Body of pancreas (tissue), 4 donors: ENCODE results near the gene PFDN6. TPM values are rescaled to one million over a fixed set of nuclear protein-coding genes. Genes with fewer than 3 reads are reported as not detected.
"Not testable (repeated sequence)": the region's sequence is repeated elsewhere in the genome, so short reads cannot be mapped to it uniquely, and the experiment has no call there.

Experiments used
- ATAC-seq: fragments of 150-250 bp; one replicate; pipeline ENCODE4 v1.9.1; 2016
- DNase-seq, 4 donors: peaks; one replicate each; pipeline ENCODE4 v3.0.0-alpha.2; 2019
- H3K27ac ChIP-seq, 4 donors: fragments of 200-600 bp; sonication (generic); 1 replicate in 3 of 4; 2 replicates in 1 of 4; pipeline versions ENCODE4 v1.5.1 to v1.6.1; 2016 to 2019; ENCODE audit warnings: mild to moderate bottlenecking in 1 of 4, mixed read lengths in 1 of 4, moderate library complexity in 1 of 4
- H3K27me3 ChIP-seq, 2 donors: fragments of 200-600 bp; sonication (generic); one replicate each; pipeline ENCODE4 v1.6.0; 2016; ENCODE audit warnings: mild to moderate bottlenecking in 1 of 2
- H3K36me3 ChIP-seq, 2 donors: fragments of 200-600 bp; sonication (generic); replicated peaks in 1 of 2; 2 replicates each; pipeline ENCODE4 v1.5.1; 2016; ENCODE audit warnings: low read depth in 2 of 2; ENCODE audit not compliant: insufficient read depth in 1 of 2
- H3K4me1 ChIP-seq: fragments of 200-600 bp; sonication (generic); one replicate; pipeline ENCODE4 v1.6.0; 2016
- H3K4me3 ChIP-seq, 2 donors: fragments of 200-600 bp; sonication (generic); 1 replicate in 1 of 2; 2 replicates in 1 of 2; pipeline ENCODE4 v1.5.1; 2016 to 2019
- H3K9me3 ChIP-seq, 3 donors: fragments of 200-600 bp; sonication (generic); 1 replicate in 2 of 3; 2 replicates in 1 of 3; pipeline ENCODE4 v1.5.1; 2016
- CTCF ChIP-seq, 7 experiments: fragments of 450-650 bp in 4 of 7; fragments of 200-600 bp in 3 of 7; sonication (generic) in 3 of 7; IDR thresholded peaks; one replicate each; pipeline ENCODE4 v1.5.1; 2016 to 2019; ENCODE audit warnings: antibody characterized with exemption in 7 of 7
- POLR2A ChIP-seq, 3 donors: fragments of 450-650 bp; IDR thresholded peaks; one replicate each; pipeline ENCODE4 v1.6.1; 2016; ENCODE audit warnings: antibody characterized with exemption in 3 of 3, mild to moderate bottlenecking in 2 of 3
- WGBS, 2 donors: methylation state at CpG; one replicate each; pipeline ENCODE4 v1.1.5; 2017; 5-methylcytosine and 5-hydroxymethylcytosine counted together
- intact Hi-C: fragments of 100-400 bp; cut with DNase I; formaldehyde crosslinking; loops from one replicate; pipeline ENCODE4 v1.15.1; 2023
- total RNA-seq, 2 donors: library from RNA; depleted of rRNA; stranded (reverse); fragments of >200 nt; gene quantifications; one replicate each; pipeline ENCODE4 v1.1.0, GENCODE V29; 2016

PFDN6 gene
- total RNA-seq, 2 donors from 2014 or later: 10.2 to 19.7 TPM

GRCh38 chr6:33273129-33273923, 16.1 kb upstream of the PFDN6 start:
- peaks cover 0 to 17% of the 10 kb centered on the region in 2 donors for H3K36me3 ChIP-seq
- H3K27ac ChIP-seq: peak overlapping the region in 3 of 4 donors; percentile 79 to 95 (median 91)
- H3K9me3 ChIP-seq: no peaks in the 10 kb centered on the region
- H3K27me3 ChIP-seq: no peaks in the 10 kb centered on the region
- DNase-seq (no peak), ATAC-seq (no peak)
- TF ChIP-seq CTCF (IDR thresholded peaks at IDR 0.05): no peak
- TF ChIP-seq POLR2A (IDR thresholded peaks at IDR 0.05): no peak
- WGBS, 2 donors: 52 to 53% methylated on average over 11 of the region's 11 CpGs
- H3K4me1 ChIP-seq: peaks cover 67% of the 10 kb centered on the region
- no peak overlapping the region for H3K4me3 ChIP-seq
- intact Hi-C loops: no loop called here

- Histone ChIP-seq H3K4me3 (no peak overlapping the region), H3K27ac (no peak overlapping the region), H3K9me3 (no peaks in the 10 kb centered on the region), H3K36me3 (peaks cover 0 to 13% of the 10 kb centered on the region in 2 donors), H3K4me1 (peaks cover 67% of the 10 kb centered on the region), H3K27me3 (no peaks in the 10 kb centered on the region)
- intact Hi-C loops: no loop called here
- WGBS, 2 donors: 49 to 58% methylated on average over 12 to 14 of the region's 14 CpGs
- ATAC-seq (no peak), DNase-seq (no peak)
- TF ChIP-seq CTCF (IDR thresholded peaks at IDR 0.05) (no peak), POLR2A (IDR thresholded peaks at IDR 0.05) (peak in 2 of 3 donors; percentile 14 to 16)
These were observed 15.2 kb upstream of the PFDN6 start for GRCh38 chr6:33273924-33274902.

DNA sequence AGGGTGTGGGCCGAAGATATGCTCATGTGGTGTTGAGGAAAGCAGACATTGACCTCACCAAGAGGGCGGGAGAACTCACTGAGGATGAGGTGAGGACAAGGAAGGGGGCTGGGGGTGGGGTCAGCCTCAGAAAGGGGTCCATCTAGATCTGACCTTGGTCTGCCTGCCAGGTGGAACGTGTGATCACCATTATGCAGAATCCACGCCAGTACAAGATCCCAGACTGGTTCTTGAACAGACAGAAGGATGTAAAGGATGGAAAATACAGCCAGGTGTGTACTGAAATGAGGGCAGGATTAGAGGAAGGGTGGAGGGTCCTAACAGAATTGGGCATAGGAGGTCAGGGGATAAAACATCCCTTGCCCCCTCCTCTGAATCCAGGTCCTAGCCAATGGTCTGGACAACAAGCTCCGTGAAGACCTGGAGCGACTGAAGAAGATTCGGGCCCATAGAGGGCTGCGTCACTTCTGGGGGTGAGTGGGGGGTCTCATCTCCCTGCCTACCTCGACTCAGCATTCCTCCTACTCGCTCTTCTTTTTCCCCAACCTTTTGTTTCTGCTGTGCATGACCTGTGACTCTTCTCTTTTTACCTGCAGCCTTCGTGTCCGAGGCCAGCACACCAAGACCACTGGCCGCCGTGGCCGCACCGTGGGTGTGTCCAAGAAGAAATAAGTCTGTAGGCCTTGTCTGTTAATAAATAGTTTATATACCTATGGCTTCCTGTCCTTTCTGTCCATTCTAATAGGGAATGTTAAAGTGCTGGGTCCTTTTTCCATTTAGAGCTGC, 13.4 kb upstream of the PFDN6 start:
- 75 to 78% methylated on average over 16 of the region's 16 CpGs for WGBS, 2 donors
- DNase-seq, intact Hi-C loops, H3K4me3 ChIP-seq, ATAC-seq, H3K27me3 ChIP-seq, H3K9me3 ChIP-seq: not testable (repeated sequence)
- Histone ChIP-seq H3K36me3 (peaks cover 0 to 13% of the 10 kb centered on the region in 2 donors), H3K27ac (peak overlapping the region in 3 of 4 donors; percentile 75 to 82 (median 80)), H3K4me1 (peaks cover 55% of the 10 kb centered on the region)

DNA sequence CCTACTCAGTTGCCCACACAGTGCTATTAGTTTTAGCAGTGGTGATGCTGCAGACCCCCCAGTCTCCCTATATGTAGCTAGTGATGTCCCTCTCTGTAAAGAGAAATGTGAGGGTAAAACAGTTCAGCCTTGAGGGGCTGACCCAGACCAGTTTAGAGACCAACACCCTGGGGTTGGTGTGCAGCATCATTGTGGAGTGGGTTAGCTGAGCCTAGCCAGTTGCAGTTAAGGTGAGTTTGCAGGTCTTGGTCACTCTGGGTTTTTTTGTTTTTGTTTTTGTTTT, 12.9 kb upstream of the PFDN6 start:
- Histone ChIP-seq H3K27ac (peak overlapping the region; percentile 64 to 82 (median 78)), H3K4me1 (peaks cover 53% of the 10 kb centered on the region), H3K4me3 (peak overlapping the region in 1 of 2 donors; percentile 13), H3K27me3 (no peaks in the 10 kb centered on the region), H3K9me3 (no peaks in the 10 kb centered on the region), H3K36me3 (peaks cover 0 to 13% of the 10 kb centered on the region in 2 donors)
- ATAC-seq (no peak), DNase-seq (no peak)
- TF ChIP-seq CTCF (IDR thresholded peaks at IDR 0.05) (no peak), POLR2A (IDR thresholded peaks at IDR 0.05) (no peak)
- intact Hi-C loops: no loop called here
